ENCODE results near the gene HHATL.

The HHATL gene

GRCh38 chr3:42662037-42662812 lies 40.4 kb downstream of the HHATL start:
- no peak for DNase-seq

GRCh38 chr3:42661593-42662022 lies 41.0 kb downstream of the HHATL start:
- no peak for DNase-seq

GRCh38 chr3:42660898-42661297 lies 41.7 kb downstream of the HHATL start:
- no peak for DNase-seq

GRCh38 chr3:42660131-42660715 lies 42.4 kb downstream of the HHATL start:
- DNase-seq: no peak

GRCh38 chr3:42659451-42660130 lies 43.0 kb downstream of the HHATL start:
- DNase-seq: no peak

GRCh38 chr3:42658771-42659390 lies 43.7 kb downstream of the HHATL start:
- no peak for DNase-seq

- no peak for DNase-seq
Observed at GRCh38 chr3:42658091-42658770, 44.4 kb downstream of the HHATL start.

GRCh38 chr3:42657675-42658074 lies 44.9 kb downstream of the HHATL start:
- no peak for DNase-seq

GRCh38 chr3:42656680-42657610 lies 45.7 kb downstream of the HHATL start:
- no peak for DNase-seq

GRCh38 chr3:42655980-42656679 lies 46.5 kb downstream of the HHATL start:
- DNase-seq: no peak

GRCh38 chr3:42655331-42655888 lies 47.2 kb downstream of the HHATL start:
- no peak for DNase-seq

- no peak for DNase-seq
Observed at GRCh38 chr3:42654331-42655201, 48.0 kb downstream of the HHATL start.

GRCh38 chr3:42653560-42654330 lies 48.9 kb downstream of the HHATL start, which contains the start of gene ZBTB47:
Gene ZBTB47 (plus strand): TSS chr3:42653697. CDS start chr3:42658356, 4,659 bp downstream.
- no peak for DNase-seq

GRCh38 chr3:42653303-42653559 lies 49.4 kb downstream of the HHATL start:
- DNase-seq: no peak

GRCh38 chr3:42652611-42653302 lies 49.8 kb downstream of the HHATL start:
- no peak for DNase-seq

GRCh38 chr3:42652251-42652610 lies 50.4 kb downstream of the HHATL start:
- no peak for DNase-seq

- DNase-seq: no peak
Observed at GRCh38 chr3:42651248-42652091, 51.1 kb downstream of the HHATL start.

- no peak for DNase-seq
Observed at GRCh38 chr3:42649783-42650182, 52.8 kb downstream of the HHATL start.
